T1000 (cell line): Measurements from ENCODE around the gene FAM163B.

Source experiments
- DNase-seq: peaks from one replicate; lab custom pipeline; 2025; ENCODE audit warnings: mixed read lengths; lab: John Stamatoyannopoulos, UW

The FAM163B gene

GRCh38 chr9:133597316-133597957 lies 11.8 kb downstream of the FAM163B start:
- DNase-seq, result no peak

GRCh38 chr9:133595910-133596309 lies 13.3 kb downstream of the FAM163B start:
- DNase-seq, result no peak

- DNase-seq, result no peak
These were observed 14.9 kb downstream of the FAM163B start for GRCh38 chr9:133594310-133594709.

- DNase-seq, result no peak
These were observed 15.5 kb downstream of the FAM163B start for GRCh38 chr9:133593587-133594253.

GRCh38 chr9:133592731-133593409 lies 16.3 kb downstream of the FAM163B start:
- no peak for DNase-seq

GRCh38 chr9:133591985-133592384 lies 17.2 kb downstream of the FAM163B start:
- no peak for DNase-seq

- DNase-seq, result no peak
These were observed 17.9 kb downstream of the FAM163B start for GRCh38 chr9:133591116-133591910.

GRCh38 chr9:133590231-133590855 lies 18.8 kb downstream of the FAM163B start:
- DNase-seq, result no peak

GRCh38 chr9:133589454-133590227 lies 19.5 kb downstream of the FAM163B start:
- DNase-seq, result no peak

- no peak for DNase-seq
These were observed 21.7 kb downstream of the FAM163B start for GRCh38 chr9:133587466-133587865.

GRCh38 chr9:133587051-133587450 lies 22.1 kb downstream of the FAM163B start:
- DNase-seq, result no peak

- no peak for DNase-seq
These were observed 23.5 kb downstream of the FAM163B start for GRCh38 chr9:133585481-133586351.

- DNase-seq, result no peak
These were observed 24.4 kb downstream of the FAM163B start for GRCh38 chr9:133584559-133585476.

GRCh38 chr9:133584167-133584558 lies 25.0 kb downstream of the FAM163B start:
- no peak for DNase-seq

- no peak for DNase-seq
These were observed 25.6 kb downstream of the FAM163B start for GRCh38 chr9:133583586-133583985.

- no peak for DNase-seq
These were observed 26.1 kb downstream of the FAM163B start for GRCh38 chr9:133583111-133583510.

GRCh38 chr9:133582501-133583045 lies 26.6 kb downstream of the FAM163B start:
- DNase-seq, result no peak

- DNase-seq, result no peak
These were observed 27.5 kb downstream of the FAM163B start for GRCh38 chr9:133581513-133582343.
